GM15510 (cell line): ENCODE data around the gene RAMP1.

Experiments
- POLR2A ChIP-seq: IDR thresholded peaks from 3 replicates; pipeline ENCODE4 v1.6.1; 2011; ENCODE audit warnings: borderline replicate concordance; ENCODE audit not compliant: insufficient read length; ENCODE audit errors: extremely low read depth

RAMP1 gene

GRCh38 chr2:237912271-237913192 is 53.1 kb downstream of the RAMP1 start:
- no peak for TF ChIP-seq POLR2A

GRCh38 chr2:237913193-237913917 is 53.9 kb downstream of the RAMP1 start:
- no peak for TF ChIP-seq POLR2A

- no peak for TF ChIP-seq POLR2A
Measured at GRCh38 chr2:237915576-237915975, 56.2 kb downstream of the RAMP1 start.

GRCh38 chr2:237916296-237916695 is 56.9 kb downstream of the RAMP1 start:
- TF ChIP-seq POLR2A = no peak

- TF ChIP-seq POLR2A = no peak
Measured at GRCh38 chr2:237917696-237918374, 58.4 kb downstream of the RAMP1 start.

- no peak for TF ChIP-seq POLR2A
Measured at GRCh38 chr2:237919593-237919992, 60.2 kb downstream of the RAMP1 start.

GRCh38 chr2:237920673-237921072 is 61.2 kb downstream of the RAMP1 start:
- no peak for TF ChIP-seq POLR2A

GRCh38 chr2:237921967-237922492 is 62.6 kb downstream of the RAMP1 start:
- no peak for TF ChIP-seq POLR2A

GRCh38 chr2:237922641-237923361 is 63.4 kb downstream of the RAMP1 start:
- TF ChIP-seq POLR2A = no peak

GRCh38 chr2:237923481-237924163 is 64.2 kb downstream of the RAMP1 start:
- TF ChIP-seq POLR2A = no peak

GRCh38 chr2:237924164-237924534 is 64.7 kb downstream of the RAMP1 start:
- TF ChIP-seq POLR2A = no peak

GRCh38 chr2:237927135-237927534 is 67.7 kb downstream of the RAMP1 start:
- no peak for TF ChIP-seq POLR2A

GRCh38 chr2:237927986-237928385 is 68.6 kb downstream of the RAMP1 start:
- TF ChIP-seq POLR2A = no peak

GRCh38 chr2:237929979-237930378 is 70.6 kb downstream of the RAMP1 start:
- TF ChIP-seq POLR2A = no peak
